Lower lobe of right lung (tissue), 2 donors: ENCODE results near the gene MMP24. TPM values are rescaled to one million over a fixed set of nuclear protein-coding genes. Genes with fewer than 3 reads are reported as not detected.

Experiments
- ATAC-seq, 2 donors: fragments of 200-7000 bp; cut with Tn5 transposase; one replicate each; pipeline ENCODE4 v1.9.1; 2020 to 2022; ENCODE audit warnings: mild to moderate bottlenecking in 2 of 2, moderate library complexity in 2 of 2
- DNase-seq: peaks from one replicate; pipeline ENCODE4 v3.0.0-alpha.2; 2020
- H3K27ac ChIP-seq: fragments of 200-600 bp; one replicate; pipeline ENCODE4 v1.8.0; 2022
- H3K27me3 ChIP-seq: fragments of 200-600 bp; one replicate; pipeline ENCODE4 v1.8.0; 2022; ENCODE audit warnings: low read depth
- H3K36me3 ChIP-seq: fragments of 200-600 bp; one replicate; pipeline ENCODE4 v1.8.0; 2022; ENCODE audit warnings: mild to moderate bottlenecking
- H3K4me1 ChIP-seq: fragments of 200-600 bp; one replicate; pipeline ENCODE4 v1.8.0; 2022
- H3K4me3 ChIP-seq: fragments of 200-600 bp; one replicate; pipeline ENCODE4 v1.8.0; 2022; ENCODE audit warnings: mild to moderate bottlenecking
- H3K9me3 ChIP-seq: fragments of 200-600 bp; one replicate; pipeline ENCODE4 v1.8.0; 2022
- intact Hi-C: fragments of 100-400 bp; cut with DNase I; formaldehyde crosslinking; loops from one replicate; pipeline ENCODE4 v1.11.0; 2022
- total RNA-seq: library from RNA; stranded (reverse); fragmentation: NEBNext Ultra II Directional; extraction: Animal tissue kit (Norgen Biotek cat#: 25700); gene quantifications from one replicate; pipeline ENCODE4 v1.2.1, GENCODE V29; 2021
- TF ChIP-seq, protein P1 (sequence below): fragments of 200-600 bp; IDR thresholded peaks from one replicate; pipeline ENCODE4 v1.8.0; 2022; ENCODE audit warnings: antibody characterized with exemption, mild to moderate bottlenecking
- donor health status: DM: no; HTN: yes; CAD: no; lungs with severe emphysema.

Gene MMP24
- total RNA-seq, 1 donor from 2014 or later = 5.3 TPM

DNA sequence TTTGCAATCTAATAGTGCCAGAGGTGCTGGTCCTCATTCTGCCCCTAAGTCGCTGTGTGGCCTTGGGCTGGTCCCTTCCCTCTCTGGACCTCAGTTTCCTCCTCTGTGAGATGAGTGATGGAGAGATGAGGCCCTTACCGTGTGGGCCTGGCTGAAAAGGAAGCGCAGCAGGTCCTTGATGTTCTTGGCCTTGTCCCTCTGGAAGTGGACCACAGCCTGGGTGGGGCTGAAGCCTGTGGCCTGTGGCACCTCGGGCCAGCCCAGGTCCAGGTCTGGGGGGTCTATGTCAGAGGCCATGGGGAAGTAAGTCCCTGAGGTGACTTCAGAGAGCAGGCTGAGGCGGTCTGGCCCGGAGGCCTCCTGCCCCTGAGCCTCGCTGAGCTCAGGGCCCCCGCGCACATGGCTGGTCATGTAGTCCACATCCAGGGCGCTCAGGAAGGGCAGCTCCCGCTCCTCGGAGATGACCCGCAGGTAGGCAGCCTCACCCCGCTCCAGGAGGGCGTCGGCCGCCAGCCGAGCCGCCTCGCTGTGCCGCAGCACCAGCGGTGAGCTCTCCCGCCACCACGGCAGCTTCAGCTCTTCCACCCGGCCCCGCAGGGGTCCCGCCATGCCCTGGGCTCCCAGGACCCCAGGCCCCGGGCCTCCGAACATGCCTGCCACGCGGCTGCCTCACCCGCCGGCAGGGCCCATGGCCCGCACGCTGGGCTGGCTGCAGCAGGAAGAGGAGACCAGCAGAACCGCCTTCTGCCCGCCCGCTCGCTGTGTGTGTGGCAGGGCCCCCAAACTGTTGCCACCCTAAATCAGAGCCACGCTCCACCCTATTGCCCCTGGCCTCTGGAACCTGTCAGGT, 65.4 kb downstream of the MMP24 start, which contains the start of gene FAM83C:
Gene FAM83C (minus strand): TSS at position 772 of the 850 bp plus-strand sequence. CDS start 121 bp downstream, at position 651.
- intact Hi-C loops = no loop called here
- H3K27ac ChIP-seq = no peak within 1 kb of the TSS
- peaks cover 29% of the 10 kb centered on the region for H3K27me3 ChIP-seq
- TF ChIP-seq, protein P1, sequence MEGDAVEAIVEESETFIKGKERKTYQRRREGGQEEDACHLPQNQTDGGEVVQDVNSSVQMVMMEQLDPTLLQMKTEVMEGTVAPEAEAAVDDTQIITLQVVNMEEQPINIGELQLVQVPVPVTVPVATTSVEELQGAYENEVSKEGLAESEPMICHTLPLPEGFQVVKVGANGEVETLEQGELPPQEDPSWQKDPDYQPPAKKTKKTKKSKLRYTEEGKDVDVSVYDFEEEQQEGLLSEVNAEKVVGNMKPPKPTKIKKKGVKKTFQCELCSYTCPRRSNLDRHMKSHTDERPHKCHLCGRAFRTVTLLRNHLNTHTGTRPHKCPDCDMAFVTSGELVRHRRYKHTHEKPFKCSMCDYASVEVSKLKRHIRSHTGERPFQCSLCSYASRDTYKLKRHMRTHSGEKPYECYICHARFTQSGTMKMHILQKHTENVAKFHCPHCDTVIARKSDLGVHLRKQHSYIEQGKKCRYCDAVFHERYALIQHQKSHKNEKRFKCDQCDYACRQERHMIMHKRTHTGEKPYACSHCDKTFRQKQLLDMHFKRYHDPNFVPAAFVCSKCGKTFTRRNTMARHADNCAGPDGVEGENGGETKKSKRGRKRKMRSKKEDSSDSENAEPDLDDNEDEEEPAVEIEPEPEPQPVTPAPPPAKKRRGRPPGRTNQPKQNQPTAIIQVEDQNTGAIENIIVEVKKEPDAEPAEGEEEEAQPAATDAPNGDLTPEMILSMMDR = no peak
- no peaks in the 10 kb centered on the region for H3K9me3 ChIP-seq
- ATAC-seq (no peak), DNase-seq (no peak)
- H3K4me3 ChIP-seq = no peak within 1 kb of the TSS
- no peaks in the 10 kb centered on the region for H3K36me3 ChIP-seq
- H3K4me1 ChIP-seq = no peaks in the 10 kb centered on the region

DNA sequence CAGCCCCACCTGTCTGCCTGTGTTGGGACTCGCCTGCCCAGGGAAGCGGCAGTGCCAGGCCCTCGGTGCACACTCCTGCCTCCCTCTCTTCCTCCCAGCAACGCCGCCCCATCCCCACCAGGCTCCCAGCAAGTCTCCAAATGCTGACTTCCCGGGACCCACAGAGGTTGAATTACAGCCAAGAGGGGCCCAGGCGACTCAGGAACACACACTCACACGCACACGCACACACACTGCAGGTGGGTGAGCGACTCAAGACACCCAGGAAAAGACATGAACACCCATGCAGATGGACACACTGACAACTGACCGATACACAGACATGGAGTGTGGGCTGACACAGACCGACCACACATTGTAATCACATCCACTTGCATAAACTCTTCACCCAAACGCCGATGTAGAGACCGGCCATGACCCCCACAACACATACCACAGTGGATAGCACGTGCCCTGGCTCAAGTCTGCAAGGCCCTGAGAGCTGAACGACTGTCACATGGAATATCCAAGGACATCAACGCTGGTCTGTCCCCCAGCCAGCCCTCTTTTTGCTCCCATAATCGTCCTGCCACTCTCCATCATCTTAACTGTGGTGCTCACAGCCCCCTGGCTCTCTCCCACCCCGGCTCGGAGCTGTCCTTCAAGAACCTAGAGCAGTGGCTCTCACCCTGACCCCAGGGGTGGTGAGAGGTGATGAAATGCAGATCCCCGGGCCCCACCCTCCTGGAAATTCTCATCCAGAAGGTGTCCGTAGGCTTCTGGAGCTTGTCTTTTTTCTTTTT, 66.2 kb downstream of the MMP24 start:
- peaks cover 29% of the 10 kb centered on the region for H3K27me3 ChIP-seq
- no peak overlapping the region for H3K27ac ChIP-seq
- no peak for ATAC-seq
- no peaks in the 10 kb centered on the region for H3K36me3 ChIP-seq
- no peak overlapping the region for H3K4me3 ChIP-seq
- TF ChIP-seq, protein P1 = no peak
- no peaks in the 10 kb centered on the region for H3K9me3 ChIP-seq
- DNase-seq = no peak
- intact Hi-C loops = no loop called here
- H3K4me1 ChIP-seq = no peaks in the 10 kb centered on the region

DNA sequence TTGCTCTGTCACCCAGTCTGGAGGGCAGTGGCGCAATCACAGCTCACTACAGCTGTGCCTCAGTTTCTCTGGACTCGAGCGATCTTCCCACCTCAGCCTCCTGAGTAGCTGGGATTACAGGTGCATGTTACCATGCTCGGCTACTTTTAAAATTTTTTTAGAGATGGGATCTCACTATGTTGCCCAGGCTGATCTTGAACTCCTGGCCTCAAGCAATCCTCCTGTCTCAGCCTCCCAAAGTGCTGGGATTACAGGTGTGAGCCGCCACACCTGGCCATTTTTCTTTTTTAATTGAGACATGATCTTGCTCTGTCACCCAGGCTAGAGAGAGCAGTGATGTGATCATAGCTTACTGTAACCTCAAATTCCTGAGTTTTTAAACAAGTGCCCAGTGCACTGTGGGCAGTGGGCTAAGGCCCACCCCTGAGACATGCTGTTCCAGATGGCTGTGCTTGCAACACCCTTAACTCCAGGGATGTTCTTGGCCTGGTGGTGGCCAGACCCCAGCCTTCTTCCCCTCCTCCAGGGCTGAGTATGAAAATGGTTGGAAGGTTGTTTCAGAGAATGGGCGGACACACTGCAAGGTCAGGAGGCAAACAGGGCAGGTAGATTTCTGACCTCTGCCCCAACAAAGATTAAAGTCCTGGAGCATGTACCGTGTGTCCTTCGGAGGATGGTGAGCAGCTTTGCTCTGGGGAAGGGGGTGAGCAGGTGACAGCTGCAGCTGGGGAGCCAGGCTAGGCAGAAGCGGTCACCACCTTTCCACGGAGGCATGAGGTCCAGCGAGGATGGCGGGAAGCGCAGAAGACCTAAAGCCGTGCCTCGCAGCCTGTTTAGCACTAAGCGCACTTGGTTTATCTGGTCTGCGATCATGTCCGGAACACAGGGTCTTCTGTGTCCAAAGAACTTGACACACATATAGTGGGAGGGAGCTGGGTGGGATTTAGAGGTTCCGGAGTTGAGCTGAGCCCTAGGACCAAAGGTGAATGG, 67.1 kb downstream of the MMP24 start:
- Histone ChIP-seq H3K27ac (no peak overlapping the region), H3K4me3 (no peak overlapping the region), H3K36me3 (no peaks in the 10 kb centered on the region), H3K4me1 (no peaks in the 10 kb centered on the region), H3K27me3 (peaks cover 29% of the 10 kb centered on the region), H3K9me3 (no peaks in the 10 kb centered on the region)
- ATAC-seq = no peak
- no peak for DNase-seq
- intact Hi-C loops = no loop called here
- TF ChIP-seq, protein P1 = no peak

DNA sequence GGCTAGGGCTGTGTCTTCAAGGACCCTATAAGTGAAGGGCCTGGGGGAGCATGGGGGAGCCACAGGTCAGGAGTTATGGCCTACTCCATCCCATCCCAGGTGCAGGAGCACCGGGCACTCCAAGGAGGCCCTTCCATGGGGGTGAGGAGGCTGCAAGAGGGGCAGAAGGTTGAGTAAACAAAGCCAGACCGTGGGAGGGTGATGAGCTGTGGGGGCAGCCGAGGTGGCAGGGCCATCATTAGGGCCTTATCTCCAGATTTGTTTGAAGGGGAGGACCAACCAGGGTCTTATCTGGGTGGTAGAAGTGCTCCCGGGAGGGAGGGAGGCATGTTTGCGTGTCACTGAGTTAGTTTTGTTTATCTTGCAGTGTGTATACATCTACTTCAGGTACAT, 67.8 kb downstream of the MMP24 start:
- no peaks in the 10 kb centered on the region for H3K4me1 ChIP-seq
- H3K9me3 ChIP-seq = no peaks in the 10 kb centered on the region
- TF ChIP-seq, protein P1 = no peak
- ATAC-seq = no peak
- no peaks in the 10 kb centered on the region for H3K36me3 ChIP-seq
- intact Hi-C loops = no loop called here
- DNase-seq = no peak
- no peak overlapping the region for H3K4me3 ChIP-seq
- H3K27ac ChIP-seq = no peak overlapping the region
- peaks cover 29% of the 10 kb centered on the region for H3K27me3 ChIP-seq

DNA sequence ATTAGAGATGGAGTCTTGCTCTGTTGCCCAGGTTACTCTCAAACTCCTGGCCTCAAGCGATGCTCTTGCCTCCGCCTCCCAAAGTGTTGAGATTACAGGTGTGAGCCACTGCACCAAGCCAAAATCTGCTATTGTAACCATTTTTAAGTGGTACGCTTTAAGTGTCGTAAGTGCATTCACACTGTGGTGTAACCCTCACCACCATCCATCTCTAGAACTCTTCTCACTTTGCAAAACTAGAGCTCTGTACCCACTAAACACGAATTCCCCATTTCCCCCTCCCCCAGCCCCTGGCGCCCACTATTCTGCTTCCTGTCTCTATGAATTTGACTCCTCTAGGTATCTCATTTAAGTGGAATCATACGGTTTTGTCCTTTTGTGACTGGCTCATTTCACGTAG, 68.6 kb downstream of the MMP24 start:
- no peak overlapping the region for H3K27ac ChIP-seq
- H3K36me3 ChIP-seq = no peaks in the 10 kb centered on the region
- peaks cover 29% of the 10 kb centered on the region for H3K27me3 ChIP-seq
- TF ChIP-seq, protein P1 = no peak
- DNase-seq (no peak), ATAC-seq (no peak)
- intact Hi-C loops = no loop called here
- no peaks in the 10 kb centered on the region for H3K9me3 ChIP-seq
- no peak overlapping the region for H3K4me3 ChIP-seq
- H3K4me1 ChIP-seq = no peaks in the 10 kb centered on the region
